Measurements from ENCODE around the gene STYXL2.

The STYXL2 gene

DNA sequence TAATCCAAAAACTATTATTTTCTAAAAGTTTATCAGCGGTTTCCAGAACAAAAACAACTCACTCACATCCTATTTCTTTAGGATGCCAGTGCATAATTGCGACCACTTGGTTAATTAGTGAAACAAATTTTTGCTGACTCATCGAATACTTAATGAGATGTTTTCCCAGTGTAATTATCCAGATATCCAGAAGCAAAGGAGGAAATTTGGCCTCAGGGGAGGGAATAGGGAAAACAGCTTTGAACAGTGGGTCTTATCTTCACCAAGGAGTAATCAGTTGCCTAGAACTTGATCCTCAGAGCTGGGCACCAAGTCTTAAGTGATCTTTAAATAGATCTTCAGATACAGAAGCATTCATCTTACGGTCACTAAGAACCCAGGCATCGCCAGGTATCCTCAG is 24.3 kb downstream of the STYXL2 start:
- DNase-seq (ENCODE audit: low read depth, low spot score) = no peak
- in situ Hi-C loops (cut with HindIII; ENCODE audit: low sequenced_read_pairs) = no loop called here
- H3K4me3 ChIP-seq (ENCODE audit: low read depth, low read length) = no peak overlapping the region
- TF ChIP-seq CTCF (IDR thresholded peaks at IDR 0.05; ENCODE audit: low read depth, low read length) = no peak

DNA sequence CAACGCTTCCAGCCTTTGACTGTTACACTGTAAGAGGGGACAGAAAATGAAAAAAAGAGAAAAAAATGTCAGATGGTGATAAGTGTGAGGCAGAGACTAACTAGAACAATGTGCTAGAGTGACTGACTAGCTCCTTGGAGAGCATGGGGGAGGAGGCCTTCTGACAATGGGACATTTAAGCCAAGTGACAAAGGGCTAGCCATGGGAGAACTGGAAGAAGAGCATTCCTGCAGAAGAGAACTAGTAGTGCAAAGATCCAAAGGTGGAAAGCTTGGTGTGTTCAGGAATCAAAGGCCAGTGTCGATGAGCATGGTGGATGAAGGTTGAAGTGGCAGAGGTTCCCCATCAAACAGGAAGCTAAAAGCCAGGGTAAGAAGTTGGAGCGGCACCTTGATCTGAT is 25.8 kb downstream of the STYXL2 start:
- TF ChIP-seq CTCF (IDR thresholded peaks at IDR 0.05; ENCODE audit: low read depth, low read length) = no peak
- in situ Hi-C loops (cut with HindIII; ENCODE audit: low sequenced_read_pairs) = no loop called here
- no peak overlapping the region for H3K4me3 ChIP-seq (ENCODE audit: low read depth, low read length)
- no peak for DNase-seq (ENCODE audit: low read depth, low spot score)

- in situ Hi-C loops (cut with HindIII; ENCODE audit: low sequenced_read_pairs) = no loop called here
- peak overlapping the region; percentile 37 for H3K4me3 ChIP-seq (ENCODE audit: low read depth, low read length)
- no peak for TF ChIP-seq CTCF (IDR thresholded peaks at IDR 0.05; ENCODE audit: low read depth, low read length)
- no peak for DNase-seq (ENCODE audit: low read depth, low spot score)
These were observed 27.0 kb downstream of the STYXL2 start for GRCh38 chr1:167120899-167121298.

DNA sequence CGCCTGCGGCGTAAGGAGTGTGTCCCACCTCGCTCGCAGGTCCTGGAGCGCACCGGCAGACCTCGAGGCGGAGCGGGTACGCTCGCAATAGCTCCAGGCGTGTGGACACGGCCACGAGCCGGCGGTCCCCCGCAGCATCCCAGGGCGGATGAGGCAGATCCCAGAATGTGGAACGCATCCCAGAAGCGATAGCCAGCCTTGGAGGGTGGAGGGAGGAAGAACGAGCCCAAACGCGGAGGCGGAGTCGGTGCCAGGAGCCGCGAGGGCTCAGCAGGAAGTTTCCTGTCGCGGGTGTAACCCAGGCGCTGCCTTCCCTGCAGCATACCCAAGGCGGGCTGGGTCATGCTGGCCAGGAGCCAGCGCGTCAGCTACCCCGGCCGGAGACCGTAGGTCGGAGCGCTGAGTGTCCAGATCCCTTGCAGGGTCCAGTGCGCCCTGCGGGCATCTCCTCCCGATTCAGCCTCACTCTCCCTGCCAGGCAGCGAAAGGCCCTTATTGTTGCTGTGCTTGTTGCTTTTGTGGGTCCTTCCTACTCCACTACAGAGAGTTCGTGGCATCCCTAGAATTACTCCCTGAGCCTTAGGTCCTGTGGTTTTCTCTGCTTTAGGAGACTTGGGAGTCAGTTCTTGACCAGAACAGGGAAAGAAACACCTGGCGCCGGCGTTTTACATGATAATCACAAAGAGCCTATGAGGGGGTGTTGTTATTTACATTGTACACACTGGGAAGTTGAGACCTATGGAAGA is 27.7 kb downstream of the STYXL2 start:
- DNase-seq (ENCODE audit: low read depth, low spot score) = peak; percentile 41
- in situ Hi-C loops (cut with HindIII; ENCODE audit: low sequenced_read_pairs) = no loop called here
- TF ChIP-seq CTCF (IDR thresholded peaks at IDR 0.05; ENCODE audit: low read depth, low read length) = no peak
- peak overlapping the region; percentile 37 for H3K4me3 ChIP-seq (ENCODE audit: low read depth, low read length)

GRCh38 chr1:167122121-167122480 is 28.2 kb downstream of the STYXL2 start:
- in situ Hi-C loops (cut with HindIII; ENCODE audit: low sequenced_read_pairs) = no loop called here
- H3K4me3 ChIP-seq (ENCODE audit: low read depth, low read length) = no peak overlapping the region
- no peak for TF ChIP-seq CTCF (IDR thresholded peaks at IDR 0.05; ENCODE audit: low read depth, low read length)
- DNase-seq (ENCODE audit: low read depth, low spot score) = no peak

DNA sequence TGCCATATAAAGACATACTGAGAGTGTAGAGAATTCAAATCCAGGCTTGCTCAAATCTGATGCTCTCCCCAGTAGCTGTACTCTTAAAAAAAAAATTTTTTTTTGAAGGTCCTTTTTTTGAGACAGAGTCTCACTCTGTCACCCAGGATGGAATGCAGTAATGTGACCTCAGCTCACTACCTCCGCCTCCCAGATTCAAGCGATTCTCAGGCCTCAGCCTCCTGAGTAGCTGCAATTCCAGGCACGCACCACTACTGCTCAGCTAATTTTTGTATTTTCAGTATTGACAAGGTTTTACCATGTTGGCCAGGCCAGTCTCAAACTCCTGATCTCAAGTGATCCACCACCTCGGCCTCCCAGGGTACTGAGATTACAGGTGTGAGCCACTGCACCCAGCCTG is 28.7 kb downstream of the STYXL2 start:
- DNase-seq (ENCODE audit: low read depth, low spot score) = no peak
- in situ Hi-C loops (cut with HindIII; ENCODE audit: low sequenced_read_pairs) = no loop called here
- no peak for TF ChIP-seq CTCF (IDR thresholded peaks at IDR 0.05; ENCODE audit: low read depth, low read length)
- no peak overlapping the region for H3K4me3 ChIP-seq (ENCODE audit: low read depth, low read length)

Measured in astrocyte of the spinal cord (primary cell).